WTC11 (cell line): Measurements from ENCODE around the gene CATSPER1.

Experiments
- CTCF ChIP-seq: fragments of 200-600 bp; IDR thresholded peaks from 2 replicates; pipeline ENCODE4 v1.8.0; 2022; ENCODE audit warnings: antibody characterized with exemption
- KAT7 ChIP-seq: sonication (generic); formaldehyde crosslinking; IDR thresholded peaks from 2 replicates; pipeline ENCODE4 v1.8.1; 2023; ENCODE audit warnings: missing genetic modification reagents, mild to moderate bottlenecking, borderline replicate concordance
- MYBL2 ChIP-seq: sonication (generic); formaldehyde crosslinking; IDR thresholded peaks from 2 replicates; pipeline ENCODE4 v1.8.1; 2023; ENCODE audit warnings: mild to moderate bottlenecking, moderate library complexity, missing genetic modification reagents
- SP1 ChIP-seq: sonication (generic); formaldehyde crosslinking; conservative IDR thresholded peaks from 2 replicates; pipeline ENCODE4 v1.8.1; 2022; ENCODE audit warnings: missing genetic modification reagents
- TCF7 ChIP-seq: sonication (generic); formaldehyde crosslinking; IDR thresholded peaks from 2 replicates; pipeline ENCODE4 v1.8.0; 2022; ENCODE audit warnings: mild to moderate bottlenecking, low read depth, missing genetic modification reagents, moderate library complexity
- TF ChIP-seq, protein P1 (sequence below): sonication (generic); formaldehyde crosslinking; IDR thresholded peaks from 2 replicates; pipeline ENCODE4 v1.8.0; 2022; ENCODE audit warnings: mild to moderate bottlenecking, missing genetic modification reagents

DNA sequence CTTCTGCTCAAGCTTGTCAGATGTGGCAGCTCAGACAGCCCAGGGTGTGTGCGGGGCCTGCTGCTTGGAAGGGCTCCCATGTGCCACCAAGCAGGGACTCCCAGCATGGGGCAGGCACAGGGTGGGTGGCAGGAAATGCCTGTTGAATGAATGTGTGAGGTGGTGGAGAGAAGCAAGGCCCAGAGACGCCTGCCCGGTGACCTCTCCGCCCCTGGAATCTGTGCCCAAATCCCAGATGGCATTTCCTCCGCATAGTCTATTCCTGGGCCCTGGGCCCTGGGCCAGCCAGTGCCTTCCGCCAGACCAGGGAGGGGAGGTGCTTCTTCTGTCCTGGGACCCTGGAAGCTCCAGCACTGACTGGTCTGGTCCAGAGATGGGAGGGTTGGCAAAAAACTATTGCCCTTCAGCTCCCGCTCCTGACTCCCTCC, 10.8 kb downstream of the CATSPER1 start:
- TF ChIP-seq CTCF: no peak
- TF ChIP-seq, protein P1, sequence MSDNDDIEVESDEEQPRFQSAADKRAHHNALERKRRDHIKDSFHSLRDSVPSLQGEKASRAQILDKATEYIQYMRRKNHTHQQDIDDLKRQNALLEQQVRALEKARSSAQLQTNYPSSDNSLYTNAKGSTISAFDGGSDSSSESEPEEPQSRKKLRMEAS (CRISPR knock-in tag): no peak
- TF ChIP-seq SP1 (CRISPR knock-in tag): no peak
- TF ChIP-seq TCF7 (CRISPR knock-in tag): no peak
- no peak for TF ChIP-seq MYBL2 (CRISPR knock-in tag)
- no peak for TF ChIP-seq KAT7 (CRISPR knock-in tag)
